Upper lobe of left lung (tissue), 6 donors: Measurements from ENCODE around the gene CEP68. TPM values are rescaled to one million over a fixed set of nuclear protein-coding genes. Genes with fewer than 3 reads are reported as not detected.

ENCODE experiments used
- ATAC-seq, 2 donors: fragments of 200-7000 bp; cut with Tn5 transposase; one replicate each; pipeline ENCODE4 v1.9.1; 2022; ENCODE audit warnings: mild to moderate bottlenecking in 2 of 2, moderate library complexity in 2 of 2; ENCODE audit not compliant: low FRiP score in 2 of 2
- DNase-seq, 2 donors: peaks; one replicate each; pipeline ENCODE4 v3.0.0-alpha.2; 2019 to 2020
- H3K27ac ChIP-seq, 4 donors: fragments of 200-600 bp; sonication (generic); one replicate each; pipeline ENCODE4 v1.5.1; 2016 to 2019
- H3K27me3 ChIP-seq, 4 donors: fragments of 200-600 bp; sonication (generic); one replicate each; pipeline ENCODE4 v1.5.1; 2017 to 2019
- H3K36me3 ChIP-seq, 4 donors: fragments of 200-600 bp; sonication (generic); one replicate each; pipeline ENCODE4 v1.5.1; 2016 to 2019
- H3K4me1 ChIP-seq, 4 donors: fragments of 200-600 bp; sonication (generic); one replicate each; pipeline ENCODE4 v1.5.1; 2018 to 2019
- H3K4me3 ChIP-seq, 4 donors: fragments of 200-600 bp; sonication (generic); one replicate each; pipeline ENCODE4 v1.5.1; 2017 to 2019; ENCODE audit warnings: mild to moderate bottlenecking in 2 of 4, moderate library complexity in 1 of 4
- H3K9me3 ChIP-seq, 4 donors: fragments of 200-600 bp; sonication (generic); one replicate each; pipeline ENCODE4 v1.5.1; 2018 to 2019
- CTCF ChIP-seq, 6 experiments: fragments of 450-650 bp in 4 of 6; fragments of 200-600 bp in 2 of 6; sonication (generic) in 2 of 6; IDR thresholded peaks; one replicate each; pipeline ENCODE4 v1.5.1; 2016 to 2019; ENCODE audit warnings: antibody characterized with exemption in 6 of 6
- EP300 ChIP-seq, 4 donors: sonication (generic); formaldehyde crosslinking; IDR thresholded peaks; one replicate each; pipeline ENCODE4 v1.5.1; 2017; ENCODE audit warnings: antibody characterized with exemption in 4 of 4, control low read depth in 2 of 4
- POLR2A ChIP-seq, 4 donors: fragments of 450-650 bp; IDR thresholded peaks; one replicate each; pipeline ENCODE4 v1.5.1; 2016 to 2017; ENCODE audit warnings: antibody characterized with exemption in 4 of 4, mild to moderate bottlenecking in 2 of 4
- POLR2AphosphoS5 ChIP-seq, 2 donors: sonication (generic); formaldehyde crosslinking; IDR thresholded peaks; one replicate each; pipeline ENCODE4 v1.5.1; 2017; ENCODE audit warnings: antibody characterized with exemption in 2 of 2
- WGBS, 2 donors: methylation state at CpG; one replicate each; pipeline ENCODE4 v1.1.5; 2017 to 2018; 5-methylcytosine and 5-hydroxymethylcytosine counted together
- total RNA-seq, 6 donors: library from RNA; depleted of rRNA in 4 of 6; stranded (reverse); fragments of >200 nt in 4 of 6; gene quantifications; one replicate each; pipeline versions ENCODE4 v1.1.0 to v1.2.1, GENCODE V29; 2016 to 2021
- donor health status: DM: no; HTN: no; CAD: no; lungs with moderate emphysema.
- donor health status: DM: no; HTN: yes; CAD: no; lungs with severe emphysema.

CEP68 gene, protein sequence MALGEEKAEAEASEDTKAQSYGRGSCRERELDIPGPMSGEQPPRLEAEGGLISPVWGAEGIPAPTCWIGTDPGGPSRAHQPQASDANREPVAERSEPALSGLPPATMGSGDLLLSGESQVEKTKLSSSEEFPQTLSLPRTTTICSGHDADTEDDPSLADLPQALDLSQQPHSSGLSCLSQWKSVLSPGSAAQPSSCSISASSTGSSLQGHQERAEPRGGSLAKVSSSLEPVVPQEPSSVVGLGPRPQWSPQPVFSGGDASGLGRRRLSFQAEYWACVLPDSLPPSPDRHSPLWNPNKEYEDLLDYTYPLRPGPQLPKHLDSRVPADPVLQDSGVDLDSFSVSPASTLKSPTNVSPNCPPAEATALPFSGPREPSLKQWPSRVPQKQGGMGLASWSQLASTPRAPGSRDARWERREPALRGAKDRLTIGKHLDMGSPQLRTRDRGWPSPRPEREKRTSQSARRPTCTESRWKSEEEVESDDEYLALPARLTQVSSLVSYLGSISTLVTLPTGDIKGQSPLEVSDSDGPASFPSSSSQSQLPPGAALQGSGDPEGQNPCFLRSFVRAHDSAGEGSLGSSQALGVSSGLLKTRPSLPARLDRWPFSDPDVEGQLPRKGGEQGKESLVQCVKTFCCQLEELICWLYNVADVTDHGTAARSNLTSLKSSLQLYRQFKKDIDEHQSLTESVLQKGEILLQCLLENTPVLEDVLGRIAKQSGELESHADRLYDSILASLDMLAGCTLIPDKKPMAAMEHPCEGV
- total RNA-seq, result 10 to 100 TPM in 5 of 6 donors, 1 to 10 TPM in 1; 9.4 to 24.1 (median 13.3) TPM

- H3K36me3 ChIP-seq, result no peaks in the 10 kb centered on the region
- peak within 1 kb of the TSS; percentile 85 to 93 (median 86) for H3K27ac ChIP-seq
- H3K9me3 ChIP-seq, result no peaks in the 10 kb centered on the region
- WGBS, 2 donors, result 0% methylated on average over 6 to 48 of the region's 99 CpGs
- peak within 1 kb of the TSS; percentile 90 to 97 (median 90) for H3K4me3 ChIP-seq
- H3K27me3 ChIP-seq, result no peaks in the 10 kb centered on the region
- DNase-seq, result peak; percentile 97 to 99
- TF ChIP-seq CTCF (IDR thresholded peaks at IDR 0.05) (peak in 2 of 6 experiments; percentile 26 to 49), EP300 (IDR thresholded peaks at IDR 0.05) (no peak), POLR2AphosphoS5 (IDR thresholded peaks at IDR 0.05) (peak; percentile 90 to 93), POLR2A (IDR thresholded peaks at IDR 0.05) (peak in 3 of 4 donors; percentile 73 to 93 (median 87))
- H3K4me1 ChIP-seq, result peaks cover 13 to 31% (median 24%) of the 10 kb centered on the region in 4 donors
- peak; percentile 98 to 99 for ATAC-seq
These were observed at the start of gene CEP68 for GRCh38 chr2:65056215-65057053. Gene CEP68 (plus strand): TSS chr2:65056416. CDS start chr2:65069445, 13,029 bp downstream.

DNA sequence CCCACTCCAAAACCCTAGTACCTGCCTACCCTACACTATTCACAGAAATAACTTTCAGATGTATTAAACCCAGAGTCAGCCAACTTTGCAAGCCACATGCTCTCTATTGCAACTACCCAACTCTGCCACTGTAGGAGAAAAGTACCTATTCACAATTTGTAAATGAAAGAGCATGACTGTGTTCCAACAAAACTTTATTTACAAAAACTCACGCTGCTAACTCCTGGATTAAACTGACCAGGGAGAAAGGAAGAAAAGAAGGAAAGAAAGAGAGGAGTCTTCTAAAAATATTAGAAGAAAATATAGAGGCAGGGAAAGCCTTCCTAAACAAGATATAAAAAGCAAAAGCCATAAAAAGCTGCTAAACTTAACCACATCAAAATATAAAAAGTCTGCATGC, 42.4 kb upstream of the CEP68 start:
- Histone ChIP-seq H3K27ac (no peak overlapping the region), H3K9me3 (no peaks in the 10 kb centered on the region), H3K4me3 (no peak overlapping the region), H3K36me3 (peaks cover 0 to 19% (median 12%) of the 10 kb centered on the region in 4 donors), H3K27me3 (no peaks in the 10 kb centered on the region), H3K4me1 (no peaks in the 10 kb centered on the region)
- ATAC-seq, result no peak
- DNase-seq, result no peak
- no peak for TF ChIP-seq CTCF (IDR thresholded peaks at IDR 0.05)
- TF ChIP-seq POLR2A (IDR thresholded peaks at IDR 0.05), result no peak
- TF ChIP-seq EP300 (IDR thresholded peaks at IDR 0.05), result no peak
- WGBS, 2 donors, result 75 to 88% methylated on average over 1 of the region's 1 CpG

DNA sequence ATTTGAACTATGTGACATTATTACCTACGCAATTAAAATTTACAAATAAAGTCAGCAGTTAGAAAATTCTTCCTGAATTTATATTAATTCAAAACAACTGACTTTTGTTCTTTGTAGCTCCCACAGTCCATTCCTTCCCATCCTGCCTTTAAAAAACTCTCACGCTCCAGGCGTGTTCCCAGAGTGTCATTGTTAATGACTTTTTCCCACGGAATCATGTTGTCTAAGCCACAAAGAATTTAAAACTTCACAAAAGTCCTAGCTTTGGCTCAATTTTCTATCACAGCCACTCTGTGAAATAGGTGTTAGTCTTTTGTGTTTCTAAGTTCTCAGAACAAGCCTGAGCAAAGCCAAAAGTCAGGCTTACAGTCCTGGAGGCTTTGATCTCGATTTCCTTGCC, 40.5 kb upstream of the CEP68 start:
- H3K4me1 ChIP-seq, result no peaks in the 10 kb centered on the region
- ATAC-seq, result no peak
- 93 to 96% methylated on average over 5 of the region's 5 CpGs for WGBS, 2 donors
- H3K36me3 ChIP-seq, result peaks cover 0 to 27% (median 14%) of the 10 kb centered on the region in 4 donors
- no peak for TF ChIP-seq CTCF (IDR thresholded peaks at IDR 0.05)
- no peak for TF ChIP-seq POLR2AphosphoS5 (IDR thresholded peaks at IDR 0.05)
- no peak for TF ChIP-seq EP300 (IDR thresholded peaks at IDR 0.05)
- H3K4me3 ChIP-seq, result no peak overlapping the region
- H3K9me3 ChIP-seq, result no peaks in the 10 kb centered on the region
- H3K27me3 ChIP-seq, result no peaks in the 10 kb centered on the region
- H3K27ac ChIP-seq, result no peak overlapping the region
- DNase-seq, result no peak

DNA sequence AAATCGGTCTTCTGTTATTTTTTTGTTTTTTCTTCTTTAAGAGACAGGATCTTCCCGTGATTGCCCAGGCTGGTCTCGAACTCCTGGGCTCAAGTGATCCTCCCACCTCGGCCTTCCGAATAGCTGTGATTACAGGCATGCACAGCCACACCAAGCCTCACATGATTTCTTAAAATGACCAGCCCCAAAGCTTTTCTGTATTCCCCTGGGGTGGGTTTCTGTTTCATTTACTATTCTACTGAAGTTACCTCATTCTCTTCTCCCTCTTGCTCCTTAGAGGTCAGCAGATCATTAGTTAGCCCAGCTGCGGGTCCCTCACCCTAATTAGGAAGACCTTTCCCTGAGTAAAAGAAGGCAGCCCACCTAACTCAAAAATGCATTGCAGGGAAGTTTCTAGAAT, 39.4 kb upstream of the CEP68 start:
- no peak for TF ChIP-seq POLR2A (IDR thresholded peaks at IDR 0.05)
- TF ChIP-seq EP300 (IDR thresholded peaks at IDR 0.05), result no peak
- TF ChIP-seq CTCF (IDR thresholded peaks at IDR 0.05), result no peak
- TF ChIP-seq POLR2AphosphoS5 (IDR thresholded peaks at IDR 0.05), result no peak
- H3K36me3 ChIP-seq, result peaks cover 0 to 31% (median 12%) of the 10 kb centered on the region in 4 donors
- no peak overlapping the region for H3K4me3 ChIP-seq
- no peak for ATAC-seq
- no peaks in the 10 kb centered on the region for H3K4me1 ChIP-seq
- 93 to 94% methylated on average over 6 of the region's 6 CpGs for WGBS, 2 donors
- no peak for DNase-seq
- H3K9me3 ChIP-seq, result no peaks in the 10 kb centered on the region
- no peaks in the 10 kb centered on the region for H3K27me3 ChIP-seq
- H3K27ac ChIP-seq, result peak overlapping the region in 1 of 4 donors; percentile 70
